NCI-H1092 (cell line): ENCODE data around the gene PRDM16.
"Not testable (repeated sequence)": the region's sequence is repeated elsewhere in the genome, so short reads cannot be mapped to it uniquely, and the experiment has no call there.

ENCODE experiments used
- DNase-seq: peaks from one replicate; lab custom pipeline; 2025; lab: John Stamatoyannopoulos, UW

Gene PRDM16

DNA sequence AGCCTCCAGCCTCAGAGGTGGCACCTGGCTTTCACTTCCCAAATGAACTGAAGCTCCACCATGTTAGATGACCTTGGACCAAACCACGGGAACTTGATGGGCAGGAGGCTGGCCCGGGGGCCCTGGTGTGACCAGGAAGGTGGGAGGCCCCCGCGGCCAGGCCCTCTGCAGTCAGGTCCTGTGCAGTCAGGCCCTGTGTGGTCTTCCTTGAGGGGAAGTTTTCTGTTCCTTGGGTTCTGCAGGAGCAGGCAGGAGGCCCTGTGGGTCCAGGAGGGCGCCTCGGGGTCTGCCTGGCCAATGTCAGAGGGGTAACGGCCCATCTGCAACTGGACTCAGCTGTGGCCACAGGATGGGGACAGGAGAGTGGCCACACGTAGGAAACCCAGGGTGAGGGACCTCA is 13.0 kb downstream of the PRDM16 start:
- no peak for DNase-seq

DNA sequence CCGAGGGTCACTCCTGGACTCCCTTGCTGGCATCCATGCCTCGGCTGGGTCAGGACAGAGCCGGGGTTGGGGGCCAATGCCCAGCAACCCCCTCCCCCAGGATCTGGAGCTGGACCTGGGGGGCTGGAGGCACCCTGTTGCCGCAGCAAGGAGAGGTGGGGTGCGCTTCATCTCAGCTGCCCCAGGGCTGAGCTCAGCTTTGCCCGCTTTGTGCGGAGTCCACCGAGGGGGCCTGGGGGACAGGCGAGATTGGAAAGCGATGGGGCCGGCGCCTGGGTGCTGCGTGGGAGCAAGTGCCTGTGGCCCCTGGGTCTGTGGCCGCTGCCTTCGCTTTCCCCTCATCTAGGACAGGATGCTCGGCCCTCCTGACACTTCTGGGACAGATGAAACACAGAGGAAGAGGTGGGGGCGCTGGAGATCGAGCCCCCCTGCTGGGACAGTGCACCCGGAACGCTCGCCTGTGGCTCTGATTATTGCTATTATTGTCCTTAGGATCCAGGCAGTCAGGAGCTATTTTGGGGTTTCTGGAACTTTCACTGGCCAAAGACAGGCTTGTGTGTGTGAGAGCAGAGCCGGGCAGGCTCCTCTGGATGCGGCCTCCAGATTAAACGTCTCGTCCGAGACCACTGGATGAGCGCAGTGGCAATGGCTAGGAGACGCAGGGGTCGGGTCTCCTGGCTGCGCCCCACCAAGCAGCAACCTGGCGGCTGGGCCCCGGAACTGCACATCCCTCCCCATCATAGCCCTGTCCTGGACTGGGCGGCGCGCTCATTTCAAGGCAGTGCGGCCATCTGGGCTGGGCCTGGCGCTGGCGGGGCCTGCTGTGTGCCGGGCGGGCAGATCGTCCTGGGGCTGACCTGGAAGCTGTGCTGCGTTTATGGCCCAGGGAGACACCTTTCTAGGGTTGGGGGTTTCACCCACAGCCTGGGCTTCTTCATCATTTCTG is 13.8 kb downstream of the PRDM16 start:
- DNase-seq, result no peak

DNA sequence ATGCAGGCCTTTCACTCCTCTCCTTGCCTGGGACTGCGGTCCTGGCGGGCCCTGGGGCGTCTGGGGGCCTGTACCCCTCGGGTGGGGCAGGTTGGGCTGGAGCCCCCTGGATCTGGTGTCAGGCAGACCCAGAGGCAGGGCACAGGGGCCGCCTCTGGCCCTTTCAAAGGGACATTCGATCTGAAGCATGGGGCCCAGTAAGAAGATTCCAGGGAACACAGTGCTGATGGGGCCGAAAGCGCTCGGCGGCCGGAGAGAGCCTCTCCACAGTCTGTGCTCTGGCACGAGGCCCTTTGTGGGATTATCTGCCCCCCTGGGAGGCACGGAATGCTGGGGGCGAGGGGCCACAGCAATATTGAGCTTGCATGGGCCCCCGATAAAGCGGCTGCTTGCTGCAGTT is 15.2 kb downstream of the PRDM16 start:
- no peak for DNase-seq

DNA sequence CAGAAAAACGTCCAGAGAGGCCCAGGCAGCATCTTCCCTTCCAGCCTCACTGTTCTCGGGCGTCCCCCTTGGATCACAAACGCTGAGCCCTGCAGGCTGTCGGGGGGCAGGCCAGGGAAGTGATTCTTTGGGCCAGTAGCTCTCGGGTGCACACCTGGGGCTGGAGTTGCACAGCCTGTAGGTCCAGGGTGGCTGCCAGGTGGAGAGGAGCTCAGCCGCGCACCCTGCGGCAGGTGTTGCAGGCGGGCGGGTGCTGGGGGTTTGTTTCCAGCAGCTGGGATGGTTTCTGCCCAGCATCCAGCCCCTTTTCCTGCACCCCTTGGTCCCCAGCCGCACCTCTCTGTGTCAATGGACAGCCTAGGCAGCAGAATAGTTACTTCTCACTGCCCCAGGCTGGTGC is 15.7 kb downstream of the PRDM16 start:
- no peak for DNase-seq

DNA sequence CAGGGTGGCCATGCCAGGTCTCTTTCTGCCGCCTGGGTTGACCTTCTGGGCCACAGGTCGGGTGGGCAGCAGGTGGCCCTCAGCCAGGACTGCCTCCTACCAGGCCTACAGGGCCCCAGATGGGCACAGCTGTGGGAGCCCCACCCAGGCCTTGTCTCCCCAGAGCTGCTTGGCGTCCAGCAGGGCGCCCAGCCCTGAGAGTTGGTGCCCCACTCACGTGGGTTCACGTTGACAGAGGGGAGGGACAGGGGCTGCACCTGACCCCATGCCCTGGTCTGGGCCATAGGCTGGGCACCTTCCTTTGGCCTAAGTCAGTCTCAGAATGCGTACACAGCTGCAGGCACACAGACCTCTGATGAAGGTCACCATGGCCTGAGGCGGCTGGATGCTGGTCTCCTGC is 16.7 kb downstream of the PRDM16 start:
- no peak for DNase-seq

DNA sequence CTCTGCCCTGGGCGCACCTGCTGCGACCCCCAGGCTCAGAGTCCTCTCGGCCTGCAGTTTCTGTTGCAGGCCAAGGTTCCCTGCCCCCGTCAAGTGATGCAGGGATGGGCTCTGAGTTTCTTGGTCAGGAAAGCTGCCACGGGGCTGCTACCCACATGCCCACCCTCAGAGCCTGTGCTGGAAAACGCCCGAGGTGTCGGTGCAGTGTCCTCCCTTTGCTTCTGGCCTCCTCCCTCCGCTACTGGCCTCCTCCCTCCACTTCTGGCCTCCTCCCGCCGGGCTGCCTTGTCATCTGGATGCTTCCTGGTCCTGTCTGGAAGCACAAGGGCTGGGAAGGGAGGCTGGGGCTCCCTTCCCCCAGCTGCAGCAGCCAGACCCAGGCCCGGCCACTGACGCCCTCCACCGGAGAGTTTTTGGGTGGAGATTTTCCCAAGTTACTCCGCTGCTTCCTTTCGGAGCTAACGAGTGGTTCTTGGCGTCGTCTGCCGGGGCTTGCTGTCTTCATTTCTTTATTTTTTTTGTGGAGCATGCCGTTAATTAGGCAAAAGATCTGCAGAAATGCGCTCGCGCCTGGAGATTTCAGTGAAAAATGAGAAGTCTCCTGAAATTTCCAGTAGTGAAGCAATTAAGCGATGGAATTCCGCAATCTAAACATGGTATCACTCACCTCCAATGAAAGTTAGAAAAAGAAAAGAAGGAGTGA is 17.4 kb downstream of the PRDM16 start:
- DNase-seq, result no peak

DNA sequence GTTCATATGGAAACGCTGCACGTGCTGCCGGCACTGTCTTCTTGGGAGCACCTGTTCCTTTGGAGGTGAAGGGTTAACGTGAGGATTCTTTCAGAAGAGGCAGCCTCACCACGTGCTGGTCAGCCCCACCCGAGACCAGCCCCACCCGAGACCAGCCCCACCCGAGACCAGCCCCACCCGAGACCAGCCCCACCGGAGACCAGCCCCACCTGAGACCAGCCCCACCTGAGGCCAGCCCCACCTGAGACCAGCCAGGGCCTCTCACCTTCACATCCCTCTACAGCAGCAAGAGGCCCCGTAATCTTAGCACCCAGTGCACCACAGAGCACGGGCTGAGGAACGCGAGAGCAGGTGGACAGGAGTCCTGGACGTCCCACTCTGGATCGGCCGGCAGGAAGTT is 18.0 kb downstream of the PRDM16 start:
- no peak for DNase-seq

DNA sequence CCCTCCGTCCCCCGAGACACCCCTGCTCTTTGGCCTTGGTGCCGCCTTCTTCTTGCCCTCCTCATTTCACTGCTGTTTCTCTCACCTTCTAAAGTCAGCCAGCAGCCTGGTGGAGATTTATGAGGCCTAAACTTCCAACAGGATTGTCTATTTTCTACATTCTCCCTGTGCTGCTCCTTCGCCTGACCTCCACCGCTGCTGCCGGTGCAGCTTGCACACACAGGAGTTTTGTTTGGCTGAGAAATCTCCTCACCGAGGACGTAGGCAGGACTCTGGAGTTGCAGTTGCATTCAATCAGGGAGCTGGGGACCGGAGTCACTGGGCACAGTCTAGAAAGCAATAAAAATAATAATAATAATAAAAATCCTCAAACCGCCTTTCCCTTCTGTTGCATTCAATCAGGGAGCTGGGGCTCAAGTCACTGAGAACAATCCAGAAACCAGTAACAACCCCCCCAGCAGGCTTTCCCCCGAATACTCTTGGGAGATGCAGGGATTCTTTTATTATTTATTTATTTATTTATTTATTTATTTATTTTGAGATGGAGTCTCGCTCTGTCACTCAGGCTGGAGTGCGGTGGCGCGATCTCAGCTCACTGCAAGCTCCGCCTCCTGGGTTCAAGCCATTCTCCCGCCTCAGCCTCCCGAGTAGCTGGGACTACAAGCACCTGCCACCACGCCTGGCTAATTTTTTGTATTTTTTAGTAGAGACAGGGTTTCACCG is 19.1 kb downstream of the PRDM16 start:
- DNase-seq, result not testable (repeated sequence)

DNA sequence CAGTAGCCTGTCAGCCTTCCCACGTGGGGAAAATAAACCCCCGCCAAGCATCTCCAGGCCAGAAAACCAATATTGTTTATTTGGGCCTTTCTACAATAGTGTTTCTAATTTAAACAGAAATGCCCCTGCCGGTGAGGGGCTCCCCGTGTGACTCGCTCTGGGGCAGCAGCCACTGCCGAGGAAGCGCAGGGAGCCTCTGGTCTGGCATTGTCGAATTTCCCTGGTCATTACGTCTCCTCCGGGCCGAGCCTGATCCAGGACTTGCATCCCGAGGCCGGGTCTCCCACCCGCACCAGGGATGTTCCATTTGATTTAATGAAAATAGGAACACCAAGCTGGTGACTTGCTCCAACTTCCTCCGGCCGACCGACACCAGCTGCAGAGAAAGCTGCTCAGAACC is 20.5 kb downstream of the PRDM16 start:
- no peak for DNase-seq

DNA sequence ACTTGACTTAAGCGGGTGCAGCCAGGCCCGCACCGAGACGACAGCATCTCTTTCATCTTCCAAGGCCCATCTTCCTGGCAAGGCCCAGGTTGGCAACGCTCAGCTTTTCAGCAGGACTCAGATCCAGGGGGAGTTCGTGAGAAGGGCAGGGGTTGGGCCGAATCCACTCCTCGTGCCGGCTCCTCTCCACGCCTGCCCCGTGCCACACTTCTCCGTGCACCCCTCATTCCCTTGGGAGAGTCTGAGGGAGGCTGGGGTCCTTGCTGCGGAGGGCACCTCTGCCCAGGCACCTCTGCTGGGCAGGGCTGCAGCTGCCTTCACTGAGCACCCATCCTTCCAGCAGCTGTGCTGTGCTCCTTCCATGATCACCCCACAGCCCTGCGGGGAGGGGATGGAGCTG is 22.3 kb downstream of the PRDM16 start:
- DNase-seq, result no peak

DNA sequence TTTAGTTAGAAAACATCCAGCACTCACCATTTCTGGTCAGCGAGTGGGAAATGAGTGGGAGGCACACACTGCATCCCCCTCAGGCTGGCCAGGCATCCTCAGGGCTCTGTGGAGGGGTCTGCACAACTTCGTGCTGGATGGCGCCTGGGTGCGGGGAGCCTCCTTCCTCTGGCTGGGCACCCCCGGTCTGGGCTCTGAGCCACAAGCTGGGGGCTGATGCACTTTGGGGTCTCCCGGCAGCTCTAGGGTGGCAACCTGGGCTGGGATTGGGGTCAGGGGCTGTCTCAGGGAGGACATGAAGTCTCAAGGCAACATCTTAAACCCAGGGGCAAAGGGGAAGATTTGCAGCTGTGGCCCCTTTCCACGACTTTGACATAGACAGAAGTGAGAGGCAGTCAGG is 23.5 kb downstream of the PRDM16 start:
- DNase-seq, result no peak

DNA sequence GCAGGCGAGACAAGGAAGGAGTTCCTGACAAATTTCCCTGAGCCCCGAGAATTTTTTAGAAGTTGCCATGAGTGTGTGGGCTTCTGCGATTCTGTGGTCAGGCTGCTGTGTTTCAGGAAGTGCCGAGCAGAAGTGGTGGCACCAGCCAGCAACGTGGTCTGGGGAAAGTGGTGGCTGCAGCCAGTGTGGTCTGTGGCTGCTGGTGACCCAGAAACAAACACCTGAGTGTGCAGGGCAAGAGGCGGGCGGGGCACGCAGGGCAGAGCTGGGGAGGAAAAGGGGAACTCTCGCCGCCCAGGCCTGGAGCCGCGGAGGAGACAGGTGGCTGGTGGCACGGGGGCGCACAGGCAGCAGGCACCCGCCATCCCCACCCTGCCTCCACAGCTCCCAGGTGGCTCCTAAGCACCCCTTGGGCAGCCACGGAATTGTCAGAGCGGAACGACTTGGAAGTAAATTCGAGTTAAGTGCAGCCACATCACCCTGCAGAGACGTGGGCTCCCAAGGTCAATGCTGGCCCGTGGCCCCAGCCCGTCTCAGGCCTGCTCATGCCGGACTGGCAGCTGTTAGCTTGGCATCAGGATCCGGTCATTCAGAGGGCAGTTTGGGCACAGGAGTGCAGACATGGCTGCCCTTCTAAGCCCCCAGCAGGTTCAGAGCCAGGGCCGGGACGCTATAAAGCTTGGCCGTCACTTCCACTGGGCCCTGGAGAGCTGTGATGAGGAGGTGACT is 25.1 kb downstream of the PRDM16 start:
- DNase-seq, result no peak

DNA sequence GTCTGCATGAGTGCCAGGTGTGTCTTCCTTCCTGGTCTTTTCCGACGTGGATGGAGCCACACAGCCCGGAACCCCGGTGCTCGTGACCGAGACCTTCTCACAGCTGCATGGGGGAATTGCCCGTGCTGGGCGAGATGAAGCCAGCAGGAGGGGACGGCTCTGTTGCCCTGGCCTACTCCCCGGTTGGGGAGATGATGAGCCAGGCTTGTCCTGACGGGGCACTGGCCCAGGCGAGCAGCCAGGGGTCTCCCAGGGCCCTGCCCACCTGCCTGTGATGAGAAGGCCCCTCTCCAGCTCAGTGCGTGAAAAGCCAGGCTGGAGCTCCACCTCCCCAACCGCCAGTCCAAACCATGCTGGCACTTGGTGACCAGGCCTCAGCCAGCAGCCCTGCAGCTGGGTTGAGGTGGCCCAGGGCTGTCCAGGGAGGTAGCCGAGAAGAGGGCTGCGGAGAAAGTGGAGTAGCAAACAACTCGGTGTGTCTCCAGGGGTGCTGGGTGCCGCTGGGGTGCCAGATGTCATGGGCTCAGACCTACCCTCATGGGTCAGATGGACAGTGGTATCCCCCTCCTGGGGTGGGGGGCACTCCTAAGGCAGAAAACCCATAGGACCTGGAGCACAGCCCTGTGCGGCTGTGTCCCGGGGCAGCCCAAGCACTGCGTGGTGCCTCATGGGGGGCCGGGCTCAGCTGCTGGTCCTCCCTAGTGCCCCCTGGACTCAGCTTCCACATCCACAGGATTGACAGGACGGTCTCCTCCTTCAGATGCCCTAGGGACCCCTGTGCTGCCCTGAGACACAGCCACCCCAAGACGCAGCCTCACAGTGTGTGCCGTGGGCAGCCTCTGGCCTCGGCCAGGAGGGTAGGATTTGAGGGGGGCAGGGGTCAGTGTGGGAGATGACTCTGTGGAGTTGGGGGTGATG is 26.1 kb downstream of the PRDM16 start:
- DNase-seq, result no peak

DNA sequence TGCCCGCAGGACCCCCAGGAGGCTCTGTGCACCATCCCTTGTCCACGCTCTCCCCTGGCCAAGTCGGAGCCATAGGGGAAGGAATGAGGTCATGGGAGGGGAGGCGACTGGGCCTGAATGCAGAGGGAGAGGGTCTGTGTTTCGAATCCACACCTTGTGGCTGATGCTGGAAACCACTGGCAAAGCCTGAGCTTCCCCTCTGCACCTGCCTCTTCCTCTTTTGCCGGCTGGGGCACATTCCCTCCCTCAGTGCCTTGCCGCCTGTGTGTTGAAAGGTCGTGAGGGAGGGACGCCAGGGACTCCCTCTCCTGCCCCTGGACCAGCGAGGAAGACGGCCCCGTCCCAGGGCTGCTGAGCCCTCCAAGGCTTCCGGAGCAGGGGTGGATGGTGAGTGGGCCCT is 27.3 kb downstream of the PRDM16 start:
- DNase-seq, result no peak

DNA sequence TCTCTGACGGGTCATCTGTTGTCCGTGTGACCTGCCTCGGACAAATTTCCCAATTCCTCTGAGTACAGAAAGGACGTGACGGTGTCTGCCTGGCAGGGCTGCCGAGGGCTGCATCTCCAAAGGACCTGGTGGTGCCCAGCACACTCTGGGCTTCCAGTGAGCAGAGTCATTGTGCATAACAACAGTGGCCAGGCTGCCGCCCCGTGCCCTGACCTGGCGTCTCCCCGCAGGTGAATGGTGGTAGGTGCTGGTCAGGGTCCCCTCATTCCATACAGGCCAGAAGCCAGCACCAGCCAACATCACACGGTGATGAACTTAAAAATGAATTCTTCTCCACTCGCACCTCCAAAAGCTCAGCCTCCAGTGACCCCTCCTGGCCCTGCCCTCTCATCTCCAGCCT is 28.2 kb downstream of the PRDM16 start:
- no peak for DNase-seq

DNA sequence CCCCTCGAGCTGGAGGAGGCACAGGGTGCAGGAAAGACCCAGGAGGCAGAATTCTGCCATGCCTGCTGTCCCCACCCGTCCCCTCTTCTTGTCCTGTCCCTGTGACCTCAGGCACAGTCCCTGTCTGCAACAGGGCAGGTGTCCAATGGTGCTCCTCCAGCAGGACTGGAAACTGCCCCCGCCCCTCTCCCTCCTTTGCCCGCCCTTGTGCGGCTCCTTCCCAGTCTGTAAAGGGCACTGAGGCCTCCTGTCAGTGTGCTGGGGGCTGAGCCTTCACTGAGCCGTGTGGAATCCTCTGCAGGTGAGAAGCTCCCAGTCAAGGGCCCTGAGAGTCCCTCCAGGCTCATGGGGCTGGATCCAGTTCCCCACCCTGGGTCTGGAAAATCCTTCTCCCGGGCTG is 28.9 kb downstream of the PRDM16 start:
- no peak for DNase-seq

DNA sequence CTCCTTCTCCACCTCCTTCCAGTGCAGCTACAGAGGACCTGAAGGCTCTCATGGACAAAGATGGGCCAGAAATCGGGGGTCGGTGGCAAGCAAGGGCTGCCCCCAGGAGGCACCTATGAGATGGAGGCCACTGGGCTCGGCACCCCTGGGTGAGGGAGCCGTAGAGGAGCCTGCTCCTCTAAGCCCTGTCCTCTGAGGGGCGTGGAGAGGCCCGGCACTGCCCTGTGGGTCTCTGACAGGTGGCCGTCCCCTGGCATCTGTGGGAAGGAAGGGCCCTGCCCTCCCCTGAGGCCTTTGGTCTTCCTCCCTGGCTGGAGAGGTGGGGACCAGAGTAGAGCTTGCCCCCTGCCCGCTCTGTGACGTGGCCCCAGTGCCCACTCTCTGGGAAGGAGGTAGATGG is 30.9 kb downstream of the PRDM16 start:
- no peak for DNase-seq

DNA sequence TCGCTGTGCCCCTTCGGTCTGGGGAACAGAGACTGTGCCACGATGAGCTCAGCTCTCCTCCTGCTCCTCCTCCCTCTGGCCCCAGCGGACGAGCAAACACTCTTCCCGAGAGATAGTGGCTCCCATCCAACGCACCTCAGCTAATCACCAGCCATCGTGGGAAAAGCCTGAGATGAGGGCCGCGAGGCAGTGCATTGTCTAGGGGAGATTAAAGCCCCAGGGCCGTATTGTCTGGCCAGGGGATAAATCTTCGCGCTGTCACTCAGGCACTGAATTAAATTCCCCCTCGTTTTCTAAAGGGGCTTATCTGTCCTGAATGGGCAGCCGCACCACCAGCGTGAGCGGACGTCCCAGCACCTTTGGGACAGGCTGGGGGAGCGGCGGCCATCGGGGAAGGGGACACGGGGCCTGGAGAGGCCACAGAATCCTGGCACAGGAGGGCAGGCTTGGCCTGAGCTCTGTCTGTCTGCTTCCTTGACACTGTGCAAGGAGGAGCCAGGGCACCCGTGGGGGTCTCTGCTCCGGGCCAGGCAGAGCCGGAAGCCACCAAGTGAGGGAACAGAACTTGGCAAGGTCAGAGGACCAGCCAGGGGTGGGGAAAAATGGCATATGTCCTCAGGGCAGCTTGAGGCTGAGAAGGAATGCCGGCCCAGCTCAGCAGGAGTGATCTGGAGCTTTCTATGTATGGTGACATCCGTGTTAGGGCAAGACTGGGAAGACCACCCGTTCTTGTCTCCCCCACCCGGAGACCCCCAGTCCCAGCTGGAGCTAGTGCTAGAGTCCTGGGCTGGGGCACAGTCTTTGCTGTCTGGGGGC is 32.3 kb downstream of the PRDM16 start:
- DNase-seq, result peak; percentile 76

DNA sequence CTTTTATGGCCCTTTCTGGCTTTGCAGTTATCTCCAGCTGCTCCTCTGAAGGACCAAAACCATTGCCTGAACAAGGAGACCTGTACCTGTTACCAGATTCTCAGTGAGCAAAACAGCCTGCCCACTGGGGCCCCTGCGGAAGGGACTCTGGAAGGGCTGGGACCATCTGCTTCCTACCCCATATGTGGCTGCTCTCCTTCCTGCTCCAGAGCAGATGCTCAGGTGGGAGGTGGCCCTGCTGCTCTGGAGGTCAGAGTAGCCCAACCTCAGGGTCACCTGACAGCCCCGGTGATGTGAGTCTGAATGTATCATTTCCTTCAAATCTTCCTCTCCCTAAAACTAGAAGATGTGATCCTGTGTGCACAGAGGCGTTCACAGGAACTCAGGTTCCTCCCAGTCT is 33.6 kb downstream of the PRDM16 start:
- no peak for DNase-seq
